Left colon (tissue), 2 donors: ENCODE measurements around the gene ZNF619. TPM values are rescaled to one million over a fixed set of nuclear protein-coding genes. Genes with fewer than 3 reads are reported as not detected.

Source experiments
- ATAC-seq: fragments of 200-7000 bp; cut with Tn5 transposase; one replicate; pipeline ENCODE4 v1.9.1; 2020; ENCODE audit warnings: mild to moderate bottlenecking, moderate library complexity
- DNase-seq, 2 donors: peaks; one replicate each; pipeline ENCODE4 v3.0.0-alpha.2; 2020
- intact Hi-C, 2 donors: fragments of 100-400 bp; cut with DNase I in 1 of 2; cut with micrococcal nuclease in 1 of 2; formaldehyde crosslinking; loops; one replicate each; pipeline versions ENCODE4 v1.11.2 to v1.14.0; 2022; cut with DNase I, micrococcal nuclease
- total RNA-seq, 2 donors: library from RNA; stranded (reverse); fragmentation: NEBNext Ultra II Directional; extraction: Animal tissue kit (Norgen Biotek cat#: 25700); gene quantifications; one replicate each; pipeline ENCODE4 v1.2.1, GENCODE V29; 2021
- donor health status: DM: no; HTN: no; CAD: no.
- donor health status: DM: yes; HTN: yes; CAD: no.

ZNF619 gene
- total RNA-seq, 2 donors from 2014 or later: 6.5 to 11.7 TPM

GRCh38 chr3:40521254-40521653 is 44.3 kb downstream of the ZNF619 start:
- DNase-seq (no peak), ATAC-seq (no peak)
- intact Hi-C loops: no loop called here

GRCh38 chr3:40523781-40524180 is 46.9 kb downstream of the ZNF619 start:
- intact Hi-C loops: no loop called here
- no peak for DNase-seq
- no peak for ATAC-seq

GRCh38 chr3:40524222-40524567 is 47.3 kb downstream of the ZNF619 start:
- DNase-seq (no peak), ATAC-seq (peak; percentile 30)
- intact Hi-C loops: no loop called here

GRCh38 chr3:40524568-40525285 is 47.8 kb downstream of the ZNF619 start, which contains the start of gene ZNF621:
ZNF621 (plus strand) TSS chr3:40524960; CDS start chr3:40525841, 881 bp downstream.
- peak; percentile 99 for ATAC-seq
- DNase-seq: peak; percentile 89 to 94
- intact Hi-C loops: no loop called here

GRCh38 chr3:40528426-40528825 is 51.5 kb downstream of the ZNF619 start:
- intact Hi-C loops: no loop called here
- ATAC-seq (no peak), DNase-seq (no peak)

- DNase-seq (no peak), ATAC-seq (no peak)
- intact Hi-C loops: no loop called here
Measured at GRCh38 chr3:40532252-40532651, 55.3 kb downstream of the ZNF619 start.

GRCh38 chr3:40534283-40534682 is 57.4 kb downstream of the ZNF619 start:
- intact Hi-C loops: no loop called here
- no peak for DNase-seq
- no peak for ATAC-seq

Other genes starting within 250 kb of the ZNF619 start
- 10 to 100 TPM; 39.6 to 49.2 TPM for gene EIF1B, start 167.4 kb upstream of the ZNF619 start, total RNA-seq
- 1 to 10 TPM; 2.4 to 4.2 TPM for gene ENTPD3, start 89.9 kb upstream of the ZNF619 start, total RNA-seq
- 1,000 to 10,000 TPM; 1,376 to 1,424 TPM for gene RPL14, start 19.8 kb upstream of the ZNF619 start, total RNA-seq
- gene ZNF620, start 28.9 kb downstream of the ZNF619 start, total RNA-seq: 1 to 10 TPM; 4.1 to 5.0 TPM
- 10 to 100 TPM; 14.3 to 14.8 TPM for gene ZNF621, start 47.8 kb downstream of the ZNF619 start, total RNA-seq